Stimulated activated CD8-positive, alpha-beta memory T cell treated with anti-CD3 and anti-CD28 coated beads, Interleukin-15, amount 100 ng/mL, for 24 hours (primary cell): ENCODE measurements around the gene GET4.

Experiments
- DNase-seq: peaks from one replicate; pipeline ENCODE4 v3.0.0-alpha.2; 2020; ENCODE audit warnings: low read depth

GET4 gene

GRCh38 chr7:886626-887487 is 10.5 kb downstream of the GET4 start:
- no peak for DNase-seq

- no peak for DNase-seq
These were observed 11.1 kb downstream of the GET4 start for GRCh38 chr7:887488-887820.

GRCh38 chr7:888081-889024 is 12.0 kb downstream of the GET4 start:
- no peak for DNase-seq

GRCh38 chr7:889025-889390 is 12.7 kb downstream of the GET4 start:
- DNase-seq, result no peak

GRCh38 chr7:889391-889790 is 13.0 kb downstream of the GET4 start:
- DNase-seq, result no peak

- no peak for DNase-seq
These were observed 14.5 kb downstream of the GET4 start for GRCh38 chr7:890868-891267.

- DNase-seq, result no peak
These were observed 14.9 kb downstream of the GET4 start for GRCh38 chr7:891291-891690.

- DNase-seq, result no peak
These were observed 15.5 kb downstream of the GET4 start for GRCh38 chr7:891805-892204.

- no peak for DNase-seq
These were observed 16.6 kb downstream of the GET4 start for GRCh38 chr7:892648-893593.

GRCh38 chr7:893686-894085 is 17.3 kb downstream of the GET4 start:
- no peak for DNase-seq

- DNase-seq, result no peak
These were observed 18.0 kb downstream of the GET4 start for GRCh38 chr7:894164-894867.

GRCh38 chr7:894927-895450 is 18.6 kb downstream of the GET4 start:
- no peak for DNase-seq

GRCh38 chr7:895451-896052 is 19.2 kb downstream of the GET4 start:
- no peak for DNase-seq

GRCh38 chr7:896346-897075 is 20.2 kb downstream of the GET4 start:
- no peak for DNase-seq

- DNase-seq, result no peak
These were observed 20.7 kb downstream of the GET4 start for GRCh38 chr7:897086-897485.

GRCh38 chr7:897771-898376 is 21.5 kb downstream of the GET4 start:
- DNase-seq, result no peak

GRCh38 chr7:898460-898854 is 22.1 kb downstream of the GET4 start:
- no peak for DNase-seq

- DNase-seq, result no peak
These were observed 22.7 kb downstream of the GET4 start for GRCh38 chr7:898855-899681.

- DNase-seq, result no peak
These were observed 23.5 kb downstream of the GET4 start for GRCh38 chr7:899806-900205.
